ENCODE measurements around the gene DAG1.
"Not testable (repeated sequence)": the region's sequence is repeated elsewhere in the genome, so short reads cannot be mapped to it uniquely, and the experiment has no call there.

The DAG1 gene

DNA sequence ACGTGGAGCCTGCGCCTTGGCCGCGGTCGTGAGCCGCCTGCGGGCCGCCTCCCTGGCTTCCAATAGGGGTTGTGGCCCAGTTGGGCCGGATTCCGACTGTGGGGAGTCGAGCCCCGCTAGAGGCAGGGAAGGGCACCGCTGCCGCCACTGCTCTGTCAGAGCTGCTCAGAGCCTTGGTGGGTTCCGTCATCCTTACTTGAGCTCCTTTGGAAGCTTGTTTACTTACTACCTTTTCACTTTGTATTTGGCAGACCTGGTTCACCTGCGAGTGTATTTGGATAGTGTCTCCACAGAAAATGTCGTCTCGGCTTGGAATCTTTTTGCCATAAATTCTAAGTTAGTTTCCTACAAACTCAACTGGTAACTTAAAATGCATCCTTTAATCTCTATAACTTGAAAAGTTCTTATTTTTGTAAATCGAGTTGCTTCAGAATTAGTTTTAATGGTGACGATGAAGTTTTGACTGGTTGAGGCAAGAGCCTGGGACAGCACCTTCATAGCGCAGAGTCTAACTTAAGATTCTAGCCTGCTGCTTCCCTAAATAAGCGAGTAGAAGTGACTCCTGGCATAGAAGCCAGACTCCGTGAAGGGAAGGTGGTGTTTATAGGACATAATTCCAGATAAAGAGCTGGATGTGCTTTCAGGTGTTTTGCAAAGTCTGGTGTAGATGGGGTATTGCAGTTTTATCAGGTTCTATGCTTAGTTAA lies 800 bp downstream of the DAG1 start:
- no peak for DNase-seq (ENCODE audit: low read depth in 2 of 2)

DNA sequence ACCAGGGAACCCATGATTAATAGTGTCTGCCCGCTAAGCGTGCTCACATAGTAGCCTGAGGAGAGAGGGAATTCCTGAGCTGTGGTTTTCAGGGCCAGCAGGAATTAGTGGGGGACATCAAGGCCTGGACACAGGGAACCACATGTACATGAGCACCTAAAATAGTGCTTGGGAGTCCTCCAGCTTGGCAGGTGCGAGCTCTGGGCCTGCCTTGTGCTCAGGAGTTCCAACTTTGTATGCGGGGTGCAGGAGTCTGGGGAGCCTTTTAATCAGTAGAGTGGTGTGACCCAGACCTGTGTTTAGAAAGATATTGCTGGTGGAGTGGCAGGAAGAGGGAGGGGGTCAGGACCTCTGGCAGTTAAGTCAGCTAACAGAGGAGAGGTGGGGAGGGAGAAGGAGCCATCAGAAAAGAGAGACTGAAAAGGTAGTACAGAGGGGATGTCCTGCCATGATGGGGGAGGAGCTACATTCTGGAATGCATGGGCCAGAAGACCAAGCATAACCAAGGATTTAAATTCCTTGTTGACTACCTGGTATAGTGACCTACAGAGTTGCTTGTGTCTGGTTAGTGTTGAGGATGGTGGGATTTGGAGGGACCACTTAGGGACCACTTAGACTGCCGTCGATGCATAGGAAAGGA lies 1.9 kb downstream of the DAG1 start:
- DNase-seq (ENCODE audit: low read depth in 2 of 2) = no peak

DNA sequence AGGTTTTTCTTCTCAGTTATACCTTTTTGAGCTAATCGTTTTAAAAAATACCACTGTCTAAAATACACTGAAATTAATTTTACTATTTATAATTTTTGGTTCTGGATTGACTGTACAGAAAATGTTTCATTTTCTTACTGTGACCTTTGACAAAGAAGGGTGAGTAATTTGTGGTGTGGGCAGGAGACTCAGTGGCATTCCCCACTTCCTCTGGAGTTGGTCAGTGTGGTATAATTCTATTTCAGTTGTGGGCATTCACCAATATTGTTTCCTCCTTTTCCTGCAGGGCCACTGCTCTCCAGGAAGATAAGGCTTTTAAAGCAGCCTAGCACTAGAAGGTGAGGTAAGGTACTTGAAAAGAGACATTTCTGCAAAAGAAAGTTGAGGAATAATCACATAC lies 6.5 kb downstream of the DAG1 start:
- DNase-seq (ENCODE audit: low read depth in 2 of 2) = no peak

DNA sequence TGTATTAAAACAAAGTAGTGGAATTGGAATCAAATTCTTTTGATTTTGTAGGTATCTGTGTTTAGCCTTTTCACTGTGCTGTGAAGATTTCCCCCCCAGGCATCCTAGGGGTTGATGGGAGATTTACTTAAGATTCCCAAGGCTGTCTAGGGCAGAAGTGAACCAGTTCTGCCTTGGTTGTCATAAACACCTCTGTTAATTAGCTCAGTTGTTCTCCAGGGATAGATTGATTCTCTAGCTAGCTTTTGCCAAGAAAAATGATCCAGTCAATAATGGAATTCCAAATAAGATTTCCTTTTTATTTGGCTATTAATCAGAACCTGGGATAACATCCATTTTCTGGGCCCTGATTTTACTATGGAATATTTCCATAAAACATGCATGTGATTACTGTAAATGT lies 12.7 kb downstream of the DAG1 start:
- no peak for DNase-seq (ENCODE audit: low read depth in 2 of 2)

- DNase-seq (ENCODE audit: low read depth in 2 of 2) = no peak
These were observed 14.4 kb downstream of the DAG1 start for GRCh38 chr3:49484471-49484870.

- DNase-seq (ENCODE audit: low read depth in 2 of 2) = no peak
These were observed 19.2 kb downstream of the DAG1 start for GRCh38 chr3:49489247-49489646.

- DNase-seq (ENCODE audit: low read depth in 2 of 2) = no peak
These were observed 22.9 kb downstream of the DAG1 start for GRCh38 chr3:49492969-49493368.

- no peak for DNase-seq (ENCODE audit: low read depth in 2 of 2)
These were observed 23.8 kb downstream of the DAG1 start for GRCh38 chr3:49493901-49494300.

DNA sequence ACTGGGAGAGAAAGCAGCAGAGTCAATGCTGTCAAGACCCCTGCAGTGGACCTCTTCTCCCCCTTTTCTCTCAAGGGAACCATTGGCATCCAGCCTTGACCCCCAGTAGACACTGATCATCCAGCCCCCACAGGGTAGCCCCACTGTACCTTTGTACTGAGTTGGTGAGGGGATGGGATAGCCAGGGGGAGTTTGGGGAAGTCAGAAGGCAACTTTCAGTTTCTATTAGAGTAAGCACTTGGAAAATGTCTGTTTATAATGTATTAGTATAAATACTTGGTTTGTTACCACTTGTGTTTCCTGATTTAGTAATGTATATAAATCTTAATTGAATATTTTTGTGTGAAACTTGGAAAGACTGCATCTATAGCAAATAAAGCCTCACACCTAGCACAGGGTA lies 25.0 kb downstream of the DAG1 start:
- no peak for DNase-seq (ENCODE audit: low read depth in 2 of 2)

DNA sequence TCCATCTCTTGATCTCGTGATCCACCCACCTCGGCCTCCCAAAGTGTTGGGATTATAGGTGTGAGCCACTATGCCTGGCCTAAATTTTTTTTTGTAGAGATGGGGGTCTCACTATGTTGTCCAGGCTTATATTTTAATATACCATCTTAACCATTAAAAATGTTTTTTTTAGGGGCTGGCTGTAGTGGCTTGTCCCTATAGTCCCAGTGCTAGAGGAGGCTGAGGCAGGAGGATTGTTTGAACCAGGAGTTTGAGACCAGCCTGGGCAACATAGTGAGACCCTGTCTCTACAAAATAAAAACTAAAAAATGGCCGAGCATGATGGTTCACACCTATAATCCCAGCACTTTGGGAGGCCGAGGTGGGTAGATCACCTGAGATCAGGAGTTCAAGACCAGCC lies 26.8 kb downstream of the DAG1 start:
- not testable (repeated sequence) for DNase-seq (ENCODE audit: low read depth in 2 of 2)

DNA sequence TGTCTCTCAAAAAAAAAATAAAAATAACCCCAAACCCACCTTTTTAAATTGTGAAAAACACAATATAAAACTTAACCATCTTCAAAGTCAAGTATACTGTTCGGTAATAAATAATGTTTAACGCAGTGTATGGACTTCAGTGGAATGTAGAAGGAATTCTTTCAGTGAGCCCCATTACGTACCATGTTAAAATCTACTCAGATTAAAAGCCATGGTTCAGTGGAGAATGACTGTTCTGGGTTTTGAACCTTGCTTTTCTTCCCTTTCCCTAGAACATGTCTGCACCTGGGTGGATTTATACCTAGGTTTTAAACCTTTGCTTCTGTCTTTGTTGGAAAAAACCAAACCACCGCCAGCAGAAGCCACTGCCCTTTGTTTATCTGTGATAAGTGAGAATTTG lies 27.5 kb downstream of the DAG1 start:
- DNase-seq (ENCODE audit: low read depth in 2 of 2) = no peak

DNA sequence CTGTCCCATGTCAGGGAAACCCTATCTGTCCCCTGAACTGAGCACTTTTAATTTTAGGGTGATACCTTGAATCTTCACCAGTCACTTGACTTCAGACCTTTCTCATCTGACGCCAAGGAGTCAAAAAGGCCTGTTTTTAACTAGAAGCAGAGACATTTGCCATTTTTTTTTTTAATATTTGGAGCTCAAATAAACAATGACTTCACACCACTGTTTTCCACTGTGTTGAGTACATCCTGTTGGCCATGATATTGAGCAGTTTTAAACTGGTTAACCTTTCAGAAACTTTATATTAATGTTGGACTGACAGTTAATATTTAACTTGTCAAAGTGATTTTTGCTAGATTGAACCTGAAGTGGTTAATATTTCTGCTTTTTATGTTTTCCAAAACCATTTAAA lies 28.2 kb downstream of the DAG1 start:
- DNase-seq (ENCODE audit: low read depth in 2 of 2) = no peak

DNA sequence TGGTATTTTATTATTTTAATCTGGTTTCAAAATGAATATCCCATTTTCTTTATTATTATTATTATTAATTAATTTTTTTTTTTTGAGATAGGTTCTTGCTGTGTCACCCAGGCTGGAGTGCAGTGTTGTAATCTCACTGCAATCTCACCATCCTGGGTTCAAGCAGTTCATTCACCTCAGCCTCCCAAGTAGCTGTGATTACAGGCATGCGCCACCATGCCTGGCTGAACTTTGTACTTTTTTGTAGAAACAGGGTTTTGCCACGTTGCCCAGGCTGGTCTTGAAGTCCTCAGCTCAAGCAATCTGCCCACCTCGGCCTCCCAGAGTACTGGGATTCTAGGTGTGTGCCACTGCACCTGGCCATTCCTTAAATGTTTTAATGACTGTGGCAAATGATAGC lies 28.6 kb downstream of the DAG1 start:
- no peak for DNase-seq (ENCODE audit: low read depth in 2 of 2)

GRCh38 chr3:49500205-49500731 lies 30.2 kb downstream of the DAG1 start:
- DNase-seq (ENCODE audit: low read depth in 2 of 2) = no peak

DNA sequence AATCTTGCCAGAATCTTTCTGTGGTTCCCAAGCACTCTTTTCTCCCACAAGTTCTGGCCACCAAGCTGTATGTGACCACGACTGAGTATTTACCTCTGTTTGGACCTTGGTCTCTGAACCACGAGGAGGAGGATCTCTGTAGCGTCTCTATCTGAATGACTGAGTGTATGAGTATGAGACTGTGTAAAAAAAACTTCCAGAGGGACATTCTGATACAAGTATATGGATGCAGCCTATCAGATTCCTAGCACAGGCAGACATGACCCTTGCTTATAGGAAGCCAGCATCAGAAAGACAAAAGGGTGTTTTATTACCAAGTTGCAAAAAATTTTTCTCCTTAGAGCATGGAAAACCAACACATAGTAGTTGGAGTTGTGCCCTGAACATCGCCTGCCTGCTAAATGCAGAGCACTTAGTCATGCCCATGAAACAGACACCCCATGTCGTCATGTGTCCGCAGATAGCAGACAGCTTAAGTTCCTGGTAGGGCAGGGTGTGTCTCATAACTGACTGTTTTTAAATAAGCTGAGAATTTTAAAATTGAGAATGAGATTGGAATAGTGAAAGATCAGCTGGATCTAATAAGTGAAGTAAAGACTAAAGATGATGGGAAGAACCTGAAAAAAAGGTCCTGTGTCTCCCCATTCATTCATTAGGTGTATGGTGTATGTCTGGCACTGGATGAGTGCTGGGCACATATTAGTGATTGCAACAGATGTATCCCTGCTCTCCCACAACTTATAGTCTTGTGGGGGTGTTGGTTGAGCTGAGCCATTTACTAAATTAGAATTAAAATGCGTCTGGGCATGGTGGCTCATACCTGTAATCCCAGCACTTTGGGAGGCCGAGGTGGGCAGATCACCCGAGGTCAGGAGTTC lies 30.9 kb downstream of the DAG1 start:
- DNase-seq (ENCODE audit: low read depth in 2 of 2) = no peak

DNA sequence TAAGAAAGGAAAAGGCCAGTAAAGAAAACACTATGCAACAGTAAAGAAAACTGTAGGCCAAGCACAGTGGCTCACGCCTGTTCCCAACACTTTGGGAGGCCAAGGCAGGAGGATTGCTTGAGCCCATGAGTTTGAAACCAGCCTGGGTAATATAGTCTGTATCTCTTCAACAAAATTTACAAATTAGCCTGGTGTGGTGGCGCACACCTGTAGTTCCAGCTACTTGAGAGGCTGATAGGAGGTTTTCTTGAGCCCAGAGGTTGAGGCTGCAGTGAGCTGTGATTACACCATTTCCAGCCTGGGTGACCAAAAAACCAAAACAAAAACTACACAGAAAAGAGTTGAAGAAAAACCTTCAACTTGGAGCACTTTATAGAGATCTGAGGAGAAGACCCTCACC lies 31.8 kb downstream of the DAG1 start:
- no peak for DNase-seq (ENCODE audit: low read depth in 2 of 2)

- no peak for DNase-seq (ENCODE audit: low read depth in 2 of 2)
These were observed 36.8 kb downstream of the DAG1 start for GRCh38 chr3:49506906-49507305.

DNA sequence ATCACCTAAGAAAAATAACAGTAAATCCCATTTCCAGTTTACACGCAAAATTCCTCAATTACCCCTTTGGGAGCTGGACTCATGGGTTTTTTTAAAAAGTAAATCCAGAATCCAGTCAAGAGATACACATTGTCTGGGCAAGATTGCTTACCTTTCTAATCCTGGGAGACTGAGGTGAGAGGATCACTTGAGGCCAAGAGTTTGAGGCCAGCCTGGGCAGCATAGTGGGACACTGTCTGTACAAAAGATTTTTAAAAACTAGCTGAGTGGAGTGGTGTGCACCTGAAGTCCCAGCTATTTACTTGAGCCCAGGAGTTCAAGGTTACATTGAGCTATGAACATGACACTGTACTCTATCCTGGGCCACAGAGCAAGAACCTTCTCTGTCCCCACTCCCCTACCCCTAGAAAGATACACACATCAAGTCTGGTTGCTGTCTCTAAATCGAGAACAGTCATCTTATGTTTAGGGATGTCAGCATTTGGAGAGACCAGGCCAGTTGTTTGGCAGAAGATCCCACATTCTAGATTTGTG lies 39.0 kb downstream of the DAG1 start:
- no peak for DNase-seq (ENCODE audit: low read depth in 2 of 2)

DNA sequence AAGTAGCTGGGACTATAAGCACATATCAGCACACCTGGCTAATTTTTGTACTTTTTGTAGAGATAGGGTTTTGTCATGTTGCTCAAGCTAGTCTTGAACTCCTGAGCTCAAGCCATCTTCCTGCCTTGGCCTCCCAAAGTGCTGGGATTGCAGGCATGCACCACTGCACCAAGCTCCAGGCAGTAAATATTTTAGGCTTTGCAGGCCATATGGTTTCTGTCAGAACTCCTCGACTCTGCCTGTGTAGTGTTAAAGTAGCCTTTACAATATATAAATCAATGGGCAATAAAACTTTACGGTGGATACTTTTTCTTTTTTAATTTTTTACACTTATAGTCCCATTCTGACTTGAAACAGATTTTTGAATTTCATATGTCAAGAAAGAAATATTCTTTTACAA lies 41.6 kb downstream of the DAG1 start:
- no peak for DNase-seq (ENCODE audit: low read depth in 2 of 2)

DNA sequence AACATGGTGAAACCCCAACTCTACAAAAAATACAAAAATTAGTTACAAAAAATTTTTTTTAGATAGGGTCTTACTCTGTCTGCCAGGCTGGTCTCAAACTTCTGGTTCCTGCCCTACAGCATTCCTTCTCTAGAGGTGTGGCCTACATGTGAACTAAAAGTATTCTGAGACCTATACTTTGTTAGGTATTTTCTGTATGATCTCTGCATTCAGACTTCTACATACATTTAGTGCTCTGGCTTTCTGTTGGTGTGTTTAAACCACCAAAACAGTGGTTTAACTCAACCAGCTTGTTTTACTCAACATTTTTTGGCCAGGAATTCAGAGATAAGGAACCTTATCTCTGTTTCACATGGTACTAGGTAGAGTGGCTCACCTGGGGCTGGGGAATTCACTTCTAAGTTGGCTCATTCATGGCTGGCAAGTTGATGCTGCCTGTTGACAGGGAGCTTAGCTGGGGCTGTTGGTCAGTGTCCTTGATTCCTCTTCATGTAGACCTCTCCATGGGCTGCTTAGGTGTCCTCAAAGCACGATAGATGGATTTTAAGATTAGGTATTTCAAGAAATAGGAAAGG lies 42.8 kb downstream of the DAG1 start:
- DNase-seq (ENCODE audit: low read depth in 2 of 2) = no peak

DNA sequence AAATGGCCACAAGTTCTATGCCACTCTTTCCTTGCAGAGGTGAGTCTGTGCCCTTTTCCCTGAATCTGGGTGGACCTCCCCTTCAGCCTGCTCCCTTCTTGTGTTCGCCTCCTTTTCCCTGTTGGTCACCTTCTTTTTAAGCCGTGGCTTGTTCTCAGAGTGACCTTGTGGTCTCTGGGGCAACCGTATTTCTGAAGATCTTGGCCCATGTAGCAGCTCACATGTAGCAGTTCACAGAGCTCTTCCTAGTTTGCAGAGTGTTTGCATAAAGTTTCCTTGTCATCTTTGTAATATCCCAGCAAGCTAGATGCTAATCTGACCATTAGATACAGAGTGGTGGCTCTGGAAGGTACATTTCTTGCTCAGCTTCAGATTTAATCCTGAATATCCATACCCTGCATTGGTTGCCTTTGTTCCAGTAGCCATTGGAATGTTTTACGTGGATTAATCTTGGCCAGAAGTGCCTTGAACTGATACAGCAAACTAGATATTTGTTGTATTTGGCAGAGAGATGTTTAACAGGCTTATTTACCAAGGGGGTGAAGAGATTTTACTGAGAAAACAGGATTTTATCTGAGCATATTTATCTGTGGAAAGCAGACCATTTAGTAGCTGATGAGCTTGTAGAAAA lies 43.5 kb downstream of the DAG1 start:
- no peak for DNase-seq (ENCODE audit: low read depth in 2 of 2)

DNA sequence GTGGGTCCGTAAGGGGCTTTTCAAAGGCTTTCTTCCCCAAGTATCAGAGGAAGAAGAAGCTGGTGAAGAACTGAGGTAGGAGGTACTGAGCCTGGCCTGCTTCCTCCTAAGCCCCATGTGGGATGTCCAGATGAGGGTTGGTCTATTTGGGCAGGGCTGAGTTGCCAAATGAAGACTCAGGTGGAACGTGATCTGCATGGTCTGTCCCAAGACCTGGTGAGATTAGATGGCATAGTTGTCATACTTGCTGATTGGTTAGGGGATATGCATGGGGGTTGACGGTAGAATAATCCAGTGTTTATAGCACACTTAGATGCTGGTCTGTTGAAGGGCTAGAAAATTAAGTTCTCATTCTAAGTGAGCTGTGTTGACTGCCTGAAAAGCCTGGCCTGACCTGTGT lies 47.9 kb downstream of the DAG1 start:
- DNase-seq (ENCODE audit: low read depth in 2 of 2) = no peak
